Transverse colon (tissue), 4 donors: ENCODE results near the gene SPEG. TPM values are rescaled to one million over a fixed set of nuclear protein-coding genes. Genes with fewer than 3 reads are reported as not detected.
A peak's percentile ranks its signal among the peaks of the same experiment; 100 is the strongest.

Experiments used
- DNase-seq: peaks from one replicate; pipeline ENCODE4 v3.0.0-alpha.2; 2019
- H3K27ac ChIP-seq, 4 donors: fragments of 200-600 bp; sonication (generic); 2 replicates each; pipeline ENCODE4 v1.5.1; 2016 to 2018; ENCODE audit warnings: inconsistent platforms in 4 of 4
- H3K27me3 ChIP-seq: fragments of 200-600 bp; sonication (generic); 2 replicates; pipeline ENCODE4 v1.5.1; 2017; ENCODE audit warnings: inconsistent platforms
- H3K36me3 ChIP-seq, 4 donors: fragments of 200-600 bp; sonication (generic); 2 replicates each; pipeline ENCODE4 v1.5.1; 2017 to 2019; ENCODE audit warnings: inconsistent platforms in 4 of 4
- H3K4me1 ChIP-seq, 4 donors: fragments of 200-600 bp; sonication (generic); 2 replicates each; pipeline ENCODE4 v1.5.1; 2017 to 2020; ENCODE audit warnings: inconsistent platforms in 4 of 4
- H3K4me3 ChIP-seq, 4 donors: fragments of 200-600 bp; sonication (generic); 1 replicate in 1 of 4; 2 replicates in 3 of 4; pipeline versions ENCODE4 v1.5.1 to v1.6.1; 2017 to 2019; ENCODE audit warnings: inconsistent platforms in 4 of 4
- H3K9me3 ChIP-seq, 2 donors: fragments of 200-600 bp; sonication (generic); 2 replicates each; pipeline ENCODE4 v1.5.1; 2017 to 2019; ENCODE audit warnings: inconsistent platforms in 2 of 2
- CTCF ChIP-seq, 5 experiments: fragments of 200-600 bp in 3 of 5; fragments of 450-650 bp in 2 of 5; sonication (generic) in 3 of 5; IDR thresholded peaks; 1 replicate in 2 of 5; 2 replicates in 3 of 5; pipeline ENCODE4 v1.5.1; 2016 to 2017; ENCODE audit warnings: antibody characterized with exemption in 5 of 5, inconsistent platforms in 3 of 5, mild to moderate bottlenecking in 2 of 5, moderate library complexity in 1 of 5
- EP300 ChIP-seq: sonication (generic); formaldehyde crosslinking; IDR thresholded peaks from one replicate; pipeline ENCODE4 v1.6.1; 2017; ENCODE audit warnings: antibody characterized with exemption, low read depth
- POLR2A ChIP-seq: fragments of 450-650 bp; IDR thresholded peaks from one replicate; pipeline ENCODE4 v1.6.1; 2016; ENCODE audit warnings: antibody characterized with exemption, mild to moderate bottlenecking, moderate library complexity
- POLR2AphosphoS5 ChIP-seq, 3 donors: sonication (generic); formaldehyde crosslinking; IDR thresholded peaks; one replicate each; pipeline ENCODE4 v1.6.1; 2016; ENCODE audit warnings: antibody characterized with exemption in 3 of 3
- WGBS, 2 donors: methylation state at CpG; one replicate each; pipeline ENCODE4 v1.1.5; 2018; ENCODE audit warnings: low coverage in 1 of 2; 5-methylcytosine and 5-hydroxymethylcytosine counted together
- in situ Hi-C, 4 donors: fragments of 200-750 bp; cut with MboI; loops; one replicate each; pipeline versions ENCODE4 v1.15.0 to v1.15.1; 2017; ENCODE audit warnings: low sequenced_read_pairs in 3 of 4, low pct_ligation_motif_present in 1 of 4, low pct_unique_long_range_greater_than_20kb in 1 of 4
- intact Hi-C: fragments of 100-400 bp; cut with DNase I; formaldehyde crosslinking; loops from one replicate; pipeline ENCODE4 v1.15.1; 2023; ENCODE audit warnings: low total_unique reads
- total RNA-seq, 4 donors: library from RNA; depleted of rRNA; stranded (reverse); fragments of >200 nt; gene quantifications; one replicate each; pipeline ENCODE4 v1.1.0, GENCODE V29; 2016

Gene SPEG
- total RNA-seq, 4 donors from 2014 or later = 26.5 to 95.8 (median 48.5) TPM

DNA sequence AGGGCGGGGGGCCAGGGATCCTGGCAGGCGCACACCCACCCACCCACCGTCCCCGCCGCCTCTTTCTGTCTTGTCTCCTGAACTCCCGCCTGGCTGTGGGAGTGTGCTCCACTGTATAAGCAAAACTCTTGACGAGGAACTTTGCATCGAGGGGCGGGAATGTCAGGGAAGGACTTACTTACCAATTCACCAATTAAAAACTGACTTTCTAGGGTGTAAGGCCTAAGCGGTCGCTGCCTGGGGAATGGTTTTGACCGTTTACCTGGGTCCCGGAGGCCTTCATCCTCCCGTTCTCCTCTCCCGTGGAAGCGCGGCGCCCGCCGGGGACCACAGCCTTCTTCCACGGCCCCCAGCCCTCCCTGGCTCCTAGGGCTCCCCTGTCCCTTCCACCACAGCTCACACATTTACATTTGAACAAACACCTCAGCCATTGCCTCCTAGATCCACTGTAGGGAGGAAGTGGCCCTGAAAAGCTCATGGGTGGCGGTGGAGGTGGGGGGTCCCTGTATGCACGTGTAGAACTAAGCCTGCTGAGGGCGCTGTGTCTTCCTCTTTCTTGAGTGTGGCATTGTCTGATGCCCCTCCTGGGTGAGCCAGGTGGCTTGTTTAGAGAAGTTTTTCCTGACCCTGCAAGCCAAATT lies 88.5 kb downstream of the SPEG start:
- Histone ChIP-seq H3K27me3 (peaks cover 85% of the 10 kb centered on the region), H3K4me3 (peak overlapping the region in 2 of 4 donors; percentile 24 to 35), H3K36me3 (no peaks in the 10 kb centered on the region), H3K9me3 (no peaks in the 10 kb centered on the region), H3K4me1 (peaks cover 8 to 18% (median 11%) of the 10 kb centered on the region in 4 donors), H3K27ac (peak overlapping the region; percentile 65 to 81 (median 72))
- WGBS, 2 donors = 30% methylated on average over 18 of the region's 24 CpGs; no CpG with 5 or more reads in 1 of the 2 donors
- no peak for DNase-seq
- TF ChIP-seq EP300 = no peak
- TF ChIP-seq POLR2A = no peak
- TF ChIP-seq CTCF (IDR thresholded peaks at IDR 0.05) = no peak
- TF ChIP-seq POLR2AphosphoS5 (IDR thresholded peaks at IDR 0.05) = no peak
- intact Hi-C loops (no loop called here), in situ Hi-C loops (loop anchor here in 3 of 4 donors (10.0 kb wide), 2 partner anchors 48 to 118 kb away; no protein-coding TSS in a partner anchor)

DNA sequence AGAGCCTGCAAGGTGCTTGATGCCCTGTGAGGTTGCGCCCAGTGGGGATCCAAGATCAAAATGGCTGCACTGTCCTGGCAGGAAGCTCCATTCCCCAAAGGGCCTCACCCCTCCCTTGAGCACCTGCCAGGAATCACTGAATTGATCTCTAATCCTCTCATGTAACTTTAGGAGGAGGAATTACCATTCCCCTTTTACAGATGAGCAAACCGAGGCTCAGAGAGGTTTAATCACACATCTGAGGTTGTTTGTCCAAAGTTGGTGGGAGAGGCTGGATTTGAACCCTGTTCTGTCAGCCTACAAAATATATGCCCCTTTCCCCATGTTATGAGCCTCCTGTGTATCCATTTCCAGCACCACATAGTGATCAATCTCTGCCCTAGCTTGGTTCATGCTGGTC lies 90.2 kb downstream of the SPEG start:
- H3K4me1 ChIP-seq = peaks cover 8 to 21% (median 11%) of the 10 kb centered on the region in 4 donors
- WGBS, 2 donors = 79 to 100% methylated on average over 1 to 2 of the region's 2 CpGs
- no peak overlapping the region for H3K27ac ChIP-seq
- intact Hi-C loops = no loop called here
- no peak for TF ChIP-seq CTCF (IDR thresholded peaks at IDR 0.05)
- TF ChIP-seq POLR2A = no peak
- TF ChIP-seq EP300 = no peak
- TF ChIP-seq POLR2AphosphoS5 (IDR thresholded peaks at IDR 0.05) = no peak
- in situ Hi-C loops = loop anchor here in 3 of 4 donors (10.0 kb wide), 2 partner anchors 50 to 120 kb away; no protein-coding TSS in a partner anchor
- H3K36me3 ChIP-seq = no peaks in the 10 kb centered on the region
- H3K9me3 ChIP-seq = no peaks in the 10 kb centered on the region
- no peak for DNase-seq
- peaks cover 99% of the 10 kb centered on the region for H3K27me3 ChIP-seq
- H3K4me3 ChIP-seq = no peak overlapping the region

DNA sequence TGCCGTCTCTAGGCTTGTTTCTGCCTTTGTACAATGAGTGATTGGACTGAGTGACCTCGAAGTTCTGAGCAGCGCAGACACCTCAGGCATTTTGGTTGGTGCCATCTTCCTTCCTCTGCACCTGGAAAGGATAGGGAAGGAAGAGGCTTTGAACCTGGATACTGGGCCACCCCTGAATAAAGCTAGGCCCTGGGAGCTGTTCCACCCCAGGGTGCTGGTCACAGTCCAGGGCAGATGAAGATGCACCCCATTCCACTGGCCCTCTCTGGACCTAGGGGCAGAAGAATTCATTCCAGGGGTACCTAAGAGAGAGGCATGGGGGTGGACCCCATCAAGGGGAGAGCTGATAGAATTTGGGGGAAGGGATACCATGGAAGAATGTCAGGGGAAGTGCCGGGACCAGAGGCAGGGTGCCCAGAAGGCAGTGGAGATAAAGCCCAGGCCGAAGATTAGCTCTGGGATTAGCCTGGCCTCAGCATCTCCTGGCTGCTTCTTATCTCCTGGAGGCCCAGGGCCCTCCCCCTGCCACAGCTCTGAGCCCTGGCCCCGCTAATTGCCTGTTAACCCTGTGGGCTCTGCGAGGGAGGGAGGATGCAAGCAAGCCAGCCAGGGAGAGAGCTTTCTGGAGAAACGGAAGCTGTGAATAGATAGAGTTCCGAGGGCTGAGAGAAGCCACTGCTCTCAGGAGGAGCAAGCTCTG lies 91.0 kb downstream of the SPEG start:
- intact Hi-C loops = no loop called here
- Histone ChIP-seq H3K27ac (no peak overlapping the region), H3K4me3 (no peak overlapping the region), H3K9me3 (no peaks in the 10 kb centered on the region), H3K36me3 (no peaks in the 10 kb centered on the region), H3K4me1 (peaks cover 8 to 23% (median 11%) of the 10 kb centered on the region in 4 donors), H3K27me3 (peaks cover 93% of the 10 kb centered on the region)
- no peak for TF ChIP-seq POLR2AphosphoS5 (IDR thresholded peaks at IDR 0.05)
- TF ChIP-seq EP300 = no peak
- TF ChIP-seq POLR2A = no peak
- TF ChIP-seq CTCF (IDR thresholded peaks at IDR 0.05) = no peak
- in situ Hi-C loops = loop anchor here in 3 of 4 donors (10.0 kb wide), 2 partner anchors 51 to 121 kb away; no protein-coding TSS in a partner anchor
- DNase-seq = no peak
- WGBS, 2 donors = 61% methylated on average over 9 of the region's 9 CpGs; no CpG with 5 or more reads in 1 of the 2 donors

DNA sequence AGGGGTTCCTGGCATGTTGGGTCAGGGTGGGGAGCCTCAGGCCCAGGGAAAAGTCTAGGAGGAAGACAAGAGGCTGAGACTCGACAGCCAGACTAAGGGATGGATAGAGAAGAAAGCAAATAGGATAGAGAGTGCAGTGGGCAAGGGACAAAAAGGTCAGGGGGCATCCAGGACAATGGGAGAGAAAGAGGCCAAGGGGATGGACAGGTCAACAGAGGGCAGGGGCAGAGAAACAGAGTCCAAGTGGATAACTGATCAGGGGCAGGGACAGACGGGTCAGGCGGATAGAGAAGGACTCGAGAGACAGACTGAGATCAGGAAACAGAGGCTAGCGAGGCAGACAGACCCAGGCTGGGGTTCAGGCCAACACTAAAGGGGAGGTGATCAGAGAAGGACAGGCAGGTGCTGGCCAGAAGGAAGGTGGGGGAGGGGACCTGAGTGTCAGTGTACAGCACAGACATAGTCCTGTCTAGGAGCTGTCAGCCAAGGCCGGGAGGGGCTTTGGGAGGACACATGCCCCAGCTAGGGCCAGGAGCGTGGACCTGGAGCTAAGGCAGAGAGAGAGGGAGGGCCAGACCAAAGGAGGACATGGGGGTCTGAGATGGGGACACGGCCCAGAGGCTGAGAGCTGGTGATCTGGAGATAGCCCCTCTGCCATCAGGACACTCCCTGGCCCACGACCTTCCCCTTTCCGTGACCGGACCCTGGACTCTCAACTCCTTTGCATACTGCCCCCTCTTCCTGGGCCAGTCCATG lies 91.9 kb downstream of the SPEG start:
- H3K4me1 ChIP-seq = peaks cover 8 to 23% (median 11%) of the 10 kb centered on the region in 4 donors
- TF ChIP-seq POLR2AphosphoS5 (IDR thresholded peaks at IDR 0.05) (no peak), POLR2A (no peak), EP300 (no peak), CTCF (IDR thresholded peaks at IDR 0.05) (no peak)
- H3K27ac ChIP-seq = no peak overlapping the region
- H3K36me3 ChIP-seq = no peaks in the 10 kb centered on the region
- intact Hi-C loops = no loop called here
- 50 to 54% methylated on average over 2 to 11 of the region's 11 CpGs for WGBS, 2 donors
- peaks cover 94% of the 10 kb centered on the region for H3K27me3 ChIP-seq
- no peak overlapping the region for H3K4me3 ChIP-seq
- no peaks in the 10 kb centered on the region for H3K9me3 ChIP-seq
- in situ Hi-C loops = loop anchor here in 3 of 4 donors (10.0 kb wide), 2 partner anchors 52 to 122 kb away; no protein-coding TSS in a partner anchor
- no peak for DNase-seq
